ENCODE data around the gene CHST11. TPM values are rescaled to one million over a fixed set of nuclear protein-coding genes. Genes with fewer than 3 reads are reported as not detected.

Gene CHST11
- total and polyA plus RNA-seq, 7 donors = 0.60 to 22.8 (median 10.0) TPM

DNA sequence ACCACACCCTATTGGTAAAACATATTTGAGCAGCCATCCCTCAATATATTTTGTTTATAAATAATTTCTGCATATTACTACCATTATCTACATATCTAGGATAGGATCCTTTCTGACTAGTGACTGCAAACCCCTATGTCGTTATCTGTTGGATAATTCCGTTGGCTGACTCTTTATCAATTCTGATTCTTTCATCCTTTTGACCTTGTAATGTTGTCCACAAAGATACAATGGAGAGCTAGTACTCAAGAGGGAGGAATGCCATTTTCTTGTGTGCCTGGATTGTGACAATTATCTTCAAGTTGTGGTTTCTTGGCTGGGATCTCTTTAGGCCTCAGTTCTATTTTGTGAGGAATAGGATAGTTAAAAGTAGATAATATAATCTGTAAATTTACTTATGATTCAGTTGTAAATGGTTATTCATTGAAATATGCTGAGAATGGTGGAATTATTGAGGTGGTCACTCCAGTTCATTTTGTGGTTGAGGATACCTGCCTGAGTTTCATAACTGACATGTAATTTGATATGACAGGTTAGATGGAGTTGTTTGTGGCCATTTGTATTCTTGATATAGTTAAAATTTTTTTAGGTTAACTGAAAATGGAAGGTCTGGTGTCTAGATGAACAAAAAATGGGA, 10.1 kb downstream of the CHST11 start:
- no peak for DNase-seq
- TF ChIP-seq POLR2AphosphoS5 (IDR thresholded peaks at IDR 0.05) (no peak), POLR2A (IDR thresholded peaks at IDR 0.05) (no peak), EP300 (IDR thresholded peaks at IDR 0.05) (no peak)
- TF ChIP-seq, protein P1, sequence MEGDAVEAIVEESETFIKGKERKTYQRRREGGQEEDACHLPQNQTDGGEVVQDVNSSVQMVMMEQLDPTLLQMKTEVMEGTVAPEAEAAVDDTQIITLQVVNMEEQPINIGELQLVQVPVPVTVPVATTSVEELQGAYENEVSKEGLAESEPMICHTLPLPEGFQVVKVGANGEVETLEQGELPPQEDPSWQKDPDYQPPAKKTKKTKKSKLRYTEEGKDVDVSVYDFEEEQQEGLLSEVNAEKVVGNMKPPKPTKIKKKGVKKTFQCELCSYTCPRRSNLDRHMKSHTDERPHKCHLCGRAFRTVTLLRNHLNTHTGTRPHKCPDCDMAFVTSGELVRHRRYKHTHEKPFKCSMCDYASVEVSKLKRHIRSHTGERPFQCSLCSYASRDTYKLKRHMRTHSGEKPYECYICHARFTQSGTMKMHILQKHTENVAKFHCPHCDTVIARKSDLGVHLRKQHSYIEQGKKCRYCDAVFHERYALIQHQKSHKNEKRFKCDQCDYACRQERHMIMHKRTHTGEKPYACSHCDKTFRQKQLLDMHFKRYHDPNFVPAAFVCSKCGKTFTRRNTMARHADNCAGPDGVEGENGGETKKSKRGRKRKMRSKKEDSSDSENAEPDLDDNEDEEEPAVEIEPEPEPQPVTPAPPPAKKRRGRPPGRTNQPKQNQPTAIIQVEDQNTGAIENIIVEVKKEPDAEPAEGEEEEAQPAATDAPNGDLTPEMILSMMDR (IDR thresholded peaks at IDR 0.05) = no peak
- no peaks in the 10 kb centered on the region for H3K36me3 ChIP-seq
- intact Hi-C loops (cut with DNase I) = no loop called here
- no peak overlapping the region for H3K4me3 ChIP-seq
- H3K27me3 ChIP-seq = no peaks in the 10 kb centered on the region
- peaks cover 0 to 15% (median 7%) of the 10 kb centered on the region in 4 donors for H3K4me1 ChIP-seq
- 87% methylated on average over 2 of the region's 2 CpGs for WGBS, 2 donors
- no peak overlapping the region for H3K27ac ChIP-seq
- no peaks in the 10 kb centered on the region for H3K9me3 ChIP-seq

DNA sequence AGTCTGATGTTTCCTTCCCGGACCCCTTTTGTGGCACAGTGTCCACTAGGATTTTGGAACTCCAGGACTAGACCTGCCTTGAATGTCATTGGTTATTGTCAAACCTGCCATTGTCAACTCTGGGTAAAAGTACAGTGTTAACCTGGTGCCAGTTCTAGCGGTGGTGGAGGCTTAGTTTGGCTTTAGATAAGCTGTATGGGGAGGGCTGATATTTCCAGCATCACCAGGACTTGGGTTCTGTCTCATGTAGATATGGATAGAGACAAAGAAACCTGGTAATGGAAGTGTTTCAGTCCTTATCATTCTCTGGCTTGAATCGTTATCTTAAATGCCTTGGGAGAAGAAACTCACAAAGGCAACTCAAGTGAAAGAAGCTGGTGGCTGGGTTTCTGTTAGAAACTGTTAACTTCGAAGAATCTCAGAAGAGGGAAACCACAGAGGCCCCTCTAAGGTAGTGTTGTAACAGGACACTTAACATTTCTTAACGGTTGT, 10.6 kb downstream of the CHST11 start:
- Histone ChIP-seq H3K36me3 (no peaks in the 10 kb centered on the region), H3K27me3 (no peaks in the 10 kb centered on the region), H3K4me1 (peaks cover 0 to 15% (median 7%) of the 10 kb centered on the region in 4 donors), H3K27ac (no peak overlapping the region), H3K9me3 (no peaks in the 10 kb centered on the region), H3K4me3 (no peak overlapping the region)
- no peak for DNase-seq
- 43 to 66% methylated on average over 5 of the region's 5 CpGs for WGBS, 2 donors
- intact Hi-C loops (cut with DNase I) = no loop called here
- TF ChIP-seq EP300 (IDR thresholded peaks at IDR 0.05) (no peak), POLR2A (IDR thresholded peaks at IDR 0.05) (no peak), POLR2AphosphoS5 (IDR thresholded peaks at IDR 0.05) (no peak)
- TF ChIP-seq, protein P1 (IDR thresholded peaks at IDR 0.05) = no peak

DNA sequence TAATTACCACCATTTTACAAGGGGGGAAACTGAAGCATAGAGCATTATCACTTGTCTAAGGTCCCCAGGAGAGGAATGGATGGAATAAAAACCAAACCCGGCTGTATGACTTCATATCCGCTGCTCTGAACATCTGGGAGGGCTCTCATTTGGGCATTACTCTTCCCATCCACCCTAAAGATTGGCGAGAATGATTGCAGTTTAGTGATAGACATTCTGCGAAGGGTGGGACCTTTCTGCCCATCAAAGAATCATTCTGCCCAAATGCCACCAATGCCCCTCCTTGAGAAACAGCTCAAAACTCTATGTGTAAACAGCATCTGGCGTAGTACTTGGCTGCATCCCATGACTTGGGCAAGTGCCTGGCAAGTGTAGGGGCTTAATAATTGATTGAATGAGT, 11.6 kb downstream of the CHST11 start:
- no peak overlapping the region for H3K27ac ChIP-seq
- no peak for DNase-seq
- peaks cover 0 to 15% (median 7%) of the 10 kb centered on the region in 4 donors for H3K4me1 ChIP-seq
- 91 to 98% methylated on average over 5 of the region's 5 CpGs for WGBS, 2 donors
- H3K9me3 ChIP-seq = no peaks in the 10 kb centered on the region
- no peak overlapping the region for H3K4me3 ChIP-seq
- TF ChIP-seq, protein P1 (IDR thresholded peaks at IDR 0.05) = no peak
- TF ChIP-seq POLR2A (IDR thresholded peaks at IDR 0.05) = no peak
- no peak for TF ChIP-seq EP300 (IDR thresholded peaks at IDR 0.05)
- no peaks in the 10 kb centered on the region for H3K36me3 ChIP-seq
- H3K27me3 ChIP-seq = no peaks in the 10 kb centered on the region
- intact Hi-C loops (cut with DNase I) = no loop called here

DNA sequence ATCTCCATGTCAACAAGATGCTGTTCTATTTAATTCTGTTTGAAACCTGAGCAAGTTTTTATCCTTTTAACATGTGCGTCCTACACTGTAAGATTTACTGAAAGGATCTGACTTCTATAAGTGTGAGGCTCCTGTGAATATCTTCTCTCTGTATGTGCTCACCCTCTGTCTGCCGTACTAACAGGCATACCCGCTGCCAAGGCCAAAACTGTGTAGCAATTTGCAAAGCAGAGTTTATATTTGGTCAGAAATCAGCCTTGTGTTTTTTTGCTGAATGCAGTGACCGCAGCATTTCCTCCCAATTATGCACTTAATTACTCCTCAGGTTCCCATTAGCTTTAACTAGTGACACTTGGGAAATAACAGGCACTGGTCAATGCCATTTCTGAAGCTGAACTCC, 12.3 kb downstream of the CHST11 start:
- no peak for DNase-seq
- Histone ChIP-seq H3K4me3 (no peak overlapping the region), H3K4me1 (peaks cover 0 to 14% (median 5%) of the 10 kb centered on the region in 4 donors), H3K27ac (no peak overlapping the region), H3K27me3 (no peaks in the 10 kb centered on the region), H3K9me3 (no peaks in the 10 kb centered on the region), H3K36me3 (no peaks in the 10 kb centered on the region)
- WGBS, 2 donors = 81 to 87% methylated on average over 4 of the region's 4 CpGs
- TF ChIP-seq, protein P1 (IDR thresholded peaks at IDR 0.05) = no peak
- intact Hi-C loops (cut with DNase I) = no loop called here

DNA sequence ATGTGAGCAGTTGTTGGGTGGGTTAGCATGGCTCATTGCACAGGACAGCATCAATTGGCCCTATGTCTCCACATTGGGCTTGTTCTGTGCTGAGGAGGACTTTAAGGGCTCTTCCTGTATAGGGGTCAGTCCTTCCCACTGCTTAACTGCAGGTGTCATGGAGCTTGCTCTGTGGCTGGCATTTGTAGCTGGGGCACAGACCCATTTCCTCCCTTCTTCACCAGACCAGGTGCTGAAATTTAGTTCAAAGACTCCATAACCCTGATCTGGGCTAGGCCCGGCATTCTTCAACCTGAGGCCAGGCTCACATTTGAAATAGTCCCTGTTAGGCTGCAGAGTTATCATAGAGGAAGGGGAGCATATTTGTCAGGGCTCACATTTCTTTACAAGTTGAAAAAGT, 12.8 kb downstream of the CHST11 start:
- Histone ChIP-seq H3K27me3 (no peaks in the 10 kb centered on the region), H3K4me1 (peaks cover 0 to 13% (median 3%) of the 10 kb centered on the region in 4 donors), H3K9me3 (no peaks in the 10 kb centered on the region), H3K27ac (no peak overlapping the region), H3K36me3 (no peaks in the 10 kb centered on the region), H3K4me3 (no peak overlapping the region)
- 75 to 89% methylated on average over 1 of the region's 1 CpG for WGBS, 2 donors
- DNase-seq = no peak
- intact Hi-C loops (cut with DNase I) = no loop called here
- TF ChIP-seq POLR2A (IDR thresholded peaks at IDR 0.05) = no peak
- TF ChIP-seq EP300 (IDR thresholded peaks at IDR 0.05) = no peak
- TF ChIP-seq, protein P1 (IDR thresholded peaks at IDR 0.05) = no peak
- TF ChIP-seq POLR2AphosphoS5 (IDR thresholded peaks at IDR 0.05) = no peak

Measured in sigmoid colon (tissue), 7 donors.